AG20443 (cell line): ENCODE measurements around the gene LRIG1.
"Not testable (repeated sequence)": the region's sequence is repeated elsewhere in the genome, so short reads cannot be mapped to it uniquely, and the experiment has no call there.

Source experiments
- DNase-seq: peaks from one replicate; pipeline ENCODE4 v3.0.0; 2012; ENCODE audit warnings: low spot score, mixed read lengths

Gene LRIG1

GRCh38 chr3:66441692-66442091 is 59.1 kb downstream of the LRIG1 start:
- DNase-seq, result no peak

DNA sequence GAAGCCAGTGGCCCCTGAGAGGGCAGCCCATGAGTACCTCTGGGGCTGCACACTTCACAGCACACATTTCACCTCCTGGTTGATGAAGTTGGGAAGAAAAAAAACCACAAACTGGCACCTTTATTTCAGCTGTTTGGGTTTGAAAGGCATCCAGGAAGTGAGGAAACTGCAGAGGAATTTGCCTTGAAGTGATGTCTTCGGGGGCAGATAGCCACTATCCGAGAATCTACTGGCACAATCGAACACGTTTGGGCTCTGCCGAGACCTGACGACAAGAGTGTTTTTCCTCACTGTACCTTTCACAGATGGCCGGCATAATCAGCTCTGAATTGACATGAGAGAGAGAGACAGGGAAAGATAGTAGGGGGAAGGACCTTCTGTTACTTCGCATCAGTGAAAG is 59.7 kb downstream of the LRIG1 start:
- DNase-seq, result peak; percentile 58

DNA sequence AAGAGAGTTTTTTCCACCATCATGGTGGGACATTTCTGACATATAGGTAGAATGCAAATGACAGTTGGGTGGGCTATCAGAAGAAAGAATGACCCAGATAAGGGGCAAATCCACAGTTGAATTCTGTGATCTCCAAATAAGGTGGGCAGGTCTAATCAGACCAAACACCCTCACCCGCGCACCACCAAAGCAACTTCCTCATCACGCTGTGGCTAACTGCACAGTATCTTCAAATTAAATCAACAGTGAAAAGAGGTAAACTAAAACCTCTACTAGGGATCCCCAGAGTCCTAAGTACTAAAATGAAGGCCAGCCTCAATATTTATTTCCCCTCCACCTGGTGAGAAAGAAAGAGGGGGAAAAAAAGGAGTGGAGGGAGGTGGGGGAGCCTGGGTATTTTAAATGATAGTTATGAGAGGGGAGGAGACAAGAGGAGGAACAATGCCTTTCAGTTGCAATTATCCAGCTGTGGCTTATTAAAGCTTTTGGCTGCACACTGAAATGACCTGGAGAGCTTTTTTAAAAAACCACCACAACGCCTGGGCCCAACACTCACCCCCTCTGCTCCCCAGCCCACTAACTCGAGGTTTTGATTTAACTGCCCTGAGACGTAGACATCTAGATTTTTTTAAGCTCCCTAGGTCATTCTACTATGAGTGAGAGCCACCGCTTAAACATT is 61.0 kb downstream of the LRIG1 start:
- no peak for DNase-seq

GRCh38 chr3:66438046-66438445 is 62.8 kb downstream of the LRIG1 start:
- DNase-seq, result no peak

- no peak for DNase-seq
These were observed 63.4 kb downstream of the LRIG1 start for GRCh38 chr3:66437341-66437929.

DNA sequence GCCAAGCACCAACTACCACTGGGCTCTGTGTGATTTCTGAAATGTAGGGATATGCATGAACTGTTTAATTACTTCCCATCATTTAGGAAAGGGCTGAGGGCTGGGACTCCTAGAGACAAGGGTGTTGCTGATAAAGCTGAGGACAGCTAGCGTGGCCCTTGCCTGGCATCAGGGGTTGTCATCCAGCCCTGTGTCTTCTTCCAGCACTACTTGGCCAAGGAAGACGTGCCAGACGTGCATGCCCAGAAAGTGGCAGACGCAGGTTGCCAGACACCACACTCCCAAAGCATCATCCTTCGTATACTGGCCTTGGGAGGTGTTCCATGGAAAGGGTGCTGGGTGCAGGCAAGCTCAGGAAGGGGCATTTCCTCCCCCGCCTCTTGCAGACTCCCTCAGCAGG is 64.8 kb downstream of the LRIG1 start:
- no peak for DNase-seq

GRCh38 chr3:66434726-66435125 is 66.1 kb downstream of the LRIG1 start:
- DNase-seq, result no peak

GRCh38 chr3:66433522-66433782 is 67.4 kb downstream of the LRIG1 start:
- DNase-seq, result no peak

DNA sequence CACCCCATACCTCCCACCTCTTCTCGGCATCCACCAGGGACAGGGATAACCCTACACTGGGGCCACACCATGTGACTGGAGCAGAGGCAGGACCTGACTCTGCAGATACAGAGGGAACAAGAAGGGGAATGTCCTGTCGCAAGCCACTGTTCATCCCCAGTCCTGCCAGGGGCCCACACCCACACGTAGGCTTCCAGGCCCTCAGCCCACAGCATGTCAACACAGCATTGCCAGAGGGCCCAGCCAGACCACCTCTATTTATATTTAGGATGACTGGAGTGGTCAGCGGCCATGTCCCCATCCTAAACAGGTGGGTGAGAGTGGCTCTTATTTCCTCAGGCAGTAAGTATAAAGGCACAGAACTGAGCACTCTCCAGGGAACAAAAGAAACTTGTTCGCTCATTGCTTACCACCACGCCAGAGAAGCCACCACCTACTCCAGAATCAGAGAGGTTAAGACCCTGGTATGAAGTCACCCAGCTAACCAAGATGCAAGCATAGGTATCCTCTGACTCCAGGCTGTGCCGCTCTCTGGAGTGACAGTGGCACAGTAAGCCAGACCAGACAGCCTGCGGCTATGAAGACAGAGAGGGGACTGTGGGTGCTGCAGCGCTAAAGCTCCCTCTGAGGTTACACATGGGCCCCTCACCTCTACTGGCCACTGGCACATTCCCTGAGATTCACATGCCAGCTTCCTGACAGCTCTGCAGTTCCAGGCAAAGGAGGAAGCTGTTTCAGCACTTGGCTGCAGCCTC is 67.9 kb downstream of the LRIG1 start:
- DNase-seq, result no peak

DNA sequence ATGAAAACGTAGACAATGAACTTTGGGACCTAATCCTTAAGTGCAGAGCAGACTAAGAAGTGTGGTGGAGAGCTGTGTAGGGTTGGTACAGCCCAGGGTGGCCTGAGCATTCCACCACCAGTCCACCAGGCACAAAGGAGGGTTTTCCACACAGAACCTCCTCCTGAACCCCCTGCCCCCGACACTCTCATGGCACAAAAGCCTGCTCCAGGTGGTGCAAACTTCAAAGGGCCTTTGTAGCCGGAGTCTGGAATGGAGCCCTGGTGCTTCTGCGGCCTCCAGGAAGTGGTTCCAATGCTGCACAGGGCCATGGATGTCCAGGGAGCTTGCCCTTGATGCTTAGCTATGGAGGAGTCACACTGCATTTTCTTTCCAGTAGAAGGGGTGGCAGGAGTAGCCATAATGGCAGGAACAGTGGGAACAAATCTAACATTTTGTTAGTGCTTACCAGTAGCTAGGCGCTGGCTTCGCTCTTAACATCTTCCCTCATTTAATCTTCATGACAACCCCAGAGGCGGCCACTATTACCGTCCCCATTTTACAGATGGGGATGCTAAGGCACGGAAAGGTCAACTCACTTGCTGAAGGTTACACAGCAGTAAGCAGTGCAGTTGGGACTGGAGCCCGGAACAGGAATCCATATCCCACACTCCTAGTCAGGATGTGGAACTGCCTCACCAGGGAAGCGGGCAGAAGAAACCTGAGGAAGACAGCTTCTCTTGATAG is 68.6 kb downstream of the LRIG1 start:
- DNase-seq, result no peak

- peak; percentile 48 for DNase-seq
These were observed 69.3 kb downstream of the LRIG1 start for GRCh38 chr3:66431494-66431893.

- DNase-seq, result no peak
These were observed 69.9 kb downstream of the LRIG1 start for GRCh38 chr3:66430876-66431275.

- DNase-seq, result peak; percentile 89
These were observed 72.1 kb downstream of the LRIG1 start for GRCh38 chr3:66428733-66429132.

GRCh38 chr3:66427951-66428474 is 72.8 kb downstream of the LRIG1 start:
- no peak for DNase-seq

DNA sequence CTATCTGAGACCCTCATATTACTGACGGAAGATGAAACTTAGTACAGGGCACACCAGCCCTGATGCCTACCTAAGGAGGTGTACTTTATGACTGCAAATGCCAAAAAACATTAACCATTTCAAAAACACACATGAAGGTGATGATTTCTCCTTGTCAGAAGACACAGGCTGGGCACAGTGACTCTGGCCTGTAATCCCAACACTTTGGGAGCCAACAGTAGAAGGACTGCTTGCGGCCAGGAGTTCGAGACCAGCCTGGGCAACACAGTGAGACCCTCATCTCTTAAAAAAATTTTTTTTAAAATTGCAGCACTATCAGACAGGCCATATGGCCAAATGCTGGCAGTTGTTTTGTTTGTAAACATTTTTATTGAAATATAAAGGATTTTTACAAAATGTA is 73.5 kb downstream of the LRIG1 start:
- no peak for DNase-seq

DNA sequence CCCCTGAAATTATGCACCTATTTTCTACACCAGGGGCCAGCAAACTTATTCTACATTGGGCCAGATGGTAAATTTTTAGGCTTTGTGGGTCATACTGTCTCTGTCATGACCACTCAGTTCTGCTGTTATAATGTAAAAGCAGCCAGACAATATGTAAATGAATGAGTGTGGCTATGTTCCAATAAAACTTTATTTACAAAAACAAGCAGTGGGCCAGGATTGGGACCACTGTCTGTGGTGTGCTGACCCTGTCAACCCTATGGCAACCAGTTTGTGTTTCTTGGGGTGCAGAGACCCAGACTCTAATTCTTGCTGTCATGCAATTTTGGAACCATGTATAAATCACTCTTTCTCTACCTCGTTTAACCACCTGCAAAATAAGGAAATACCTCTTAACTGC is 74.7 kb downstream of the LRIG1 start:
- no peak for DNase-seq

GRCh38 chr3:66425576-66426114 is 75.2 kb downstream of the LRIG1 start:
- no peak for DNase-seq

GRCh38 chr3:66425032-66425431 is 75.8 kb downstream of the LRIG1 start:
- no peak for DNase-seq

GRCh38 chr3:66423791-66424190 is 77.0 kb downstream of the LRIG1 start:
- DNase-seq, result no peak

GRCh38 chr3:66421893-66422292 is 78.9 kb downstream of the LRIG1 start:
- DNase-seq, result not testable (repeated sequence)

GRCh38 chr3:66421144-66421543 is 79.7 kb downstream of the LRIG1 start:
- DNase-seq, result not testable (repeated sequence)

- no peak for DNase-seq
These were observed 81.8 kb downstream of the LRIG1 start for GRCh38 chr3:66419036-66419435.
